H9 (cell line): ENCODE measurements around the gene CFAP90. TPM values are rescaled to one million over a fixed set of nuclear protein-coding genes. Genes with fewer than 3 reads are reported as not detected.
A peak's percentile ranks its signal among the peaks of the same experiment; 100 is the strongest.

ENCODE experiments used
- DNase-seq: peaks from one replicate; pipeline ENCODE4 v3.0.0-alpha.2; 2017
- H2AFZ ChIP-seq: one replicate; pipeline ENCODE4 v1.6.1; 2013; ENCODE audit warnings: mild to moderate bottlenecking, low read length, control low read depth, moderate library complexity
- H2AK5ac ChIP-seq: 2 replicates; pipeline ENCODE4 v1.6.1; 2013; ENCODE audit warnings: low read length, control low read depth, mixed read lengths; ENCODE audit not compliant: insufficient read length
- H2BK120ac ChIP-seq: one replicate; pipeline ENCODE4 v1.6.1; 2013; ENCODE audit warnings: low read depth, mild to moderate bottlenecking, low read length, control low read depth, inconsistent platforms; ENCODE audit not compliant: poor library complexity, severe bottlenecking
- H2BK12ac ChIP-seq: 2 replicates; pipeline ENCODE4 v1.6.1; 2013; ENCODE audit warnings: low read length, control low read depth, mixed read lengths, low read depth; ENCODE audit not compliant: insufficient read length
- H2BK15ac ChIP-seq: 2 replicates; pipeline ENCODE4 v1.6.1; 2013; ENCODE audit warnings: low read depth, low read length, control low read depth
- H2BK20ac ChIP-seq: one replicate; pipeline ENCODE4 v1.6.1; 2013; ENCODE audit warnings: low read depth, mild to moderate bottlenecking, low read length, control low read depth, inconsistent platforms; ENCODE audit not compliant: poor library complexity, severe bottlenecking
- H2BK5ac ChIP-seq: 2 replicates; pipeline ENCODE4 v1.6.1; 2013; ENCODE audit warnings: low read length, control low read depth, mixed read lengths; ENCODE audit not compliant: insufficient read length
- H3K14ac ChIP-seq: 2 replicates; pipeline ENCODE4 v1.6.1; 2013; ENCODE audit warnings: low read length, control low read depth; ENCODE audit not compliant: insufficient read depth
- H3K18ac ChIP-seq: 2 replicates; pipeline ENCODE4 v1.6.1; 2013; ENCODE audit warnings: low read depth, mild to moderate bottlenecking, mixed read lengths, low read length, control low read depth; ENCODE audit not compliant: insufficient read length
- H3K23ac ChIP-seq: 2 replicates; pipeline ENCODE4 v1.6.1; 2013; ENCODE audit warnings: low read length, control low read depth, mixed read lengths, low read depth; ENCODE audit not compliant: insufficient read length
- H3K23me2 ChIP-seq: 2 replicates; pipeline ENCODE4 v1.6.1; 2013; ENCODE audit warnings: low read depth, mild to moderate bottlenecking, mixed read lengths, low read length, control low read depth; ENCODE audit not compliant: insufficient read length, poor library complexity, severe bottlenecking
- H3K27ac ChIP-seq: 2 replicates; pipeline ENCODE4 v1.5.1; 2013; ENCODE audit warnings: low read length, control low read depth, mixed read lengths, low read depth; ENCODE audit not compliant: insufficient read length
- H3K27me3 ChIP-seq: 2 replicates; pipeline ENCODE4 v1.6.1; 2013; ENCODE audit warnings: low read length, control low read depth, inconsistent platforms; ENCODE audit not compliant: insufficient read depth
- H3K4ac ChIP-seq: 2 replicates; pipeline ENCODE4 v1.6.1; 2013; ENCODE audit warnings: low read depth, mild to moderate bottlenecking, control low read depth, inconsistent platforms, low read length, moderate library complexity
- H3K4me1 ChIP-seq: 2 replicates; pipeline ENCODE4 v1.6.1; 2013; ENCODE audit warnings: low read length, control low read depth, inconsistent platforms; ENCODE audit not compliant: insufficient read depth
- H3K4me2 ChIP-seq: 2 replicates; pipeline ENCODE4 v1.6.1; 2013; ENCODE audit warnings: low read length, control low read depth, mixed read lengths; ENCODE audit not compliant: insufficient read length, insufficient read depth
- H3K56ac ChIP-seq: 2 replicates; pipeline ENCODE4 v1.6.1; 2013; ENCODE audit warnings: low read depth, mild to moderate bottlenecking, mixed read lengths, low read length, control low read depth; ENCODE audit not compliant: insufficient read length
- H3K79me1 ChIP-seq: 2 replicates; pipeline ENCODE4 v1.6.1; 2013; ENCODE audit warnings: low read depth, mild to moderate bottlenecking, moderate library complexity, low read length, control low read depth, inconsistent platforms; ENCODE audit not compliant: insufficient read depth, poor library complexity, severe bottlenecking
- H3K79me2 ChIP-seq: 2 replicates; pipeline ENCODE4 v1.6.1; 2013; ENCODE audit warnings: low read length, control low read depth, inconsistent platforms; ENCODE audit not compliant: insufficient read depth
- H3K9ac ChIP-seq: 2 replicates; pipeline ENCODE4 v1.6.1; 2013; ENCODE audit warnings: low read length, control low read depth, mixed read lengths; ENCODE audit not compliant: insufficient read length; ENCODE audit errors: extremely low read depth
- H3K9me3 ChIP-seq: one replicate; pipeline ENCODE4 v1.6.1; 2013; ENCODE audit warnings: low read depth, low read length, inconsistent platforms; ENCODE audit not compliant: control insufficient read depth
- H3T11ph ChIP-seq: one replicate; pipeline ENCODE4 v1.6.1; 2013; ENCODE audit warnings: mild to moderate bottlenecking, low read length, control low read depth, inconsistent platforms
- H4K20me1 ChIP-seq: one replicate; pipeline ENCODE4 v1.6.1; 2013; ENCODE audit not compliant: control insufficient read depth, insufficient read length, insufficient read depth
- H4K5ac ChIP-seq: 2 replicates; pipeline ENCODE4 v1.6.1; 2013; ENCODE audit warnings: low read depth, mild to moderate bottlenecking, mixed read lengths, low read length, control low read depth; ENCODE audit not compliant: insufficient read length
- H4K8ac ChIP-seq: replicated peaks from 2 replicates; pipeline ENCODE4 v1.6.1; 2013; ENCODE audit warnings: low read length, control low read depth, mixed read lengths, low read depth; ENCODE audit not compliant: insufficient read length
- H4K91ac ChIP-seq: 2 replicates; pipeline ENCODE4 v1.6.1; 2013; ENCODE audit warnings: low read depth, mild to moderate bottlenecking, moderate library complexity, mixed read lengths, low read length, control low read depth; ENCODE audit not compliant: insufficient read length
- H3K27ac Mint-ChIP-seq, 3 experiments: 2 replicates in 2 of 3; 3 replicates in 1 of 3; pipeline ENCODE4 v1.8.0; 2020 to 2021; ENCODE audit warnings: mixed read lengths in 3 of 3, mild to moderate bottlenecking in 1 of 3, moderate library complexity in 1 of 3
- H3K27me3 Mint-ChIP-seq: 2 replicates; pipeline ENCODE4 v1.8.0; 2021; ENCODE audit warnings: low read depth, mild to moderate bottlenecking, moderate library complexity, mixed read lengths
- H3K36me3 Mint-ChIP-seq, 3 experiments: 2 replicates in 2 of 3; 3 replicates in 1 of 3; pipeline ENCODE4 v1.8.0; 2020 to 2021; ENCODE audit warnings: low read depth in 3 of 3, mixed read lengths in 3 of 3; ENCODE audit not compliant: insufficient read depth in 1 of 3
- H3K4me1 Mint-ChIP-seq, 2 experiments: 2 replicates each; pipeline ENCODE4 v1.8.0; 2020; ENCODE audit warnings: mixed read lengths in 2 of 2
- H3K4me3 Mint-ChIP-seq, 2 experiments: 2 replicates in 1 of 2; 3 replicates in 1 of 2; pipeline ENCODE4 v1.8.0; 2020 to 2021; ENCODE audit warnings: mild to moderate bottlenecking in 2 of 2, mixed read lengths in 2 of 2, moderate library complexity in 1 of 2
- H3K9me3 Mint-ChIP-seq, 2 experiments: 2 replicates in 1 of 2; 3 replicates in 1 of 2; pipeline ENCODE4 v1.8.0; 2020; ENCODE audit warnings: mild to moderate bottlenecking in 2 of 2, mixed read lengths in 2 of 2, moderate library complexity in 1 of 2
- WGBS: extraction: QIAGEN DNeasy Blood & Tissue Kit; methylation state at CpG from one replicate; pipeline ENCODE4 v1.1.7; 2013; ENCODE audit warnings: missing lambda C conversion rate, low lambda C conversion rate, mixed read lengths; ENCODE audit not compliant: insufficient read length; ENCODE audit errors: extremely low coverage; 5-methylcytosine and 5-hydroxymethylcytosine counted together
- total RNA-seq: library from RNA; stranded (reverse); gene quantifications from 2 replicates; pipeline ENCODE4 v1.2.1, GENCODE V29; 2021
- TF ChIP-seq, protein P1 (sequence below): fragments of 200-600 bp; sonication (generic); conservative IDR thresholded peaks from 3 replicates; pipeline ENCODE4 v1.8.0; 2021; ENCODE audit warnings: antibody characterized with exemption, mild to moderate bottlenecking

Gene CFAP90
- total RNA-seq, 1 experiment from 2014 or later: 0.44 TPM

DNA sequence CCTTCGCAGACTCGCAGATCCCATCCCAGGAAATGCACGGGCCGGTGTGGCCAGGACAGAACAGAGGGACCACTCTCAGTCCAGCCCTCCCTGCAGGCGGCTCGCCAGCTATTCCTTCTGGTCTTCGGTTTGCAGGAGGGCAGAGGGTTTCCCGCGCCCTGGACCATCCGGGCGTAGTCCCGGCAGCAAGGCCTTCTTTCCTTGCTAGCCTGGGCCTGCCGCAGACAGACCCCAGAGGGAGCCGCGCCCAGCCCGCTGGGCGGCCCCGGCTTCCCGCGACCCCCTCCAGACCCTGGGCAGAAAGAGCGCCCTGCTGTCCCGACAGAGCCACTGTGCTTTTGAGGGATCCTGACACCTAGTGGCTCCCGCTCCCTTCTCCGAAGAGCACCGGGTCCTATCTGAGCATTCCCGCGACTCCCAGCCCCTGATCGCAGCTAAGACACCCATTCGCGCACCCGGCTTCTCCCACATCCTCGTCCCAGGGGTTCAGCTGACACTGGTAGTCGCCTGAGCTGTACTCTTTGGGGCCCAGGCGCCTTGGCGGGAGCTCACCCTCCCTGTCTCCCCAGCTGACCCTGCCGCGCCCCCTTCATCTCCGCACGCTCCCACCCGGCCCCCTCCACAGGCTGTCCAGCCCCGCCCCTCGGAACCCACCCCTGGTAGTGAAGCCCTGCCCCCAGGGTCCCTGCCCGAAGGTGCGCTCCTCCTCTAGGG, 1.1 kb downstream of the CFAP90 start:
- peak overlapping the region in 1 of 3 experiments; percentile 53; a peak in 1 of 7 replicates for H3K27ac Mint-ChIP-seq
- no peak overlapping the region for H4K91ac ChIP-seq
- no CpG with 5 or more reads among the region's 44 CpGs for WGBS

More for the DNA sequence above, 1.1 kb downstream of the CFAP90 start:
- H2BK5ac ChIP-seq: no peak overlapping the region
- H4K8ac ChIP-seq: no peak overlapping the region
- H3K9me3 ChIP-seq: no peaks in the 10 kb centered on the region
- H4K5ac ChIP-seq: no peak overlapping the region
- Mint-ChIP-seq H3K27me3 (peaks cover 35% of the 10 kb centered on the region), H3K4me1 (peaks cover 10 to 12% of the 10 kb centered on the region in 2 experiments), H3K36me3 (peaks cover 0 to 15% (median 4%) of the 10 kb centered on the region in 3 experiments; a peak in 3 of 7 replicates), H3K4me3 (peak overlapping the region; percentile 81 to 95), H3K9me3 (peaks cover 2 to 7% of the 10 kb centered on the region in 2 experiments; a peak in 3 of 5 replicates)
- H3K4ac ChIP-seq: no peak overlapping the region
- H2AK5ac ChIP-seq: no peak overlapping the region
- no peaks in the 10 kb centered on the region for H3K79me1 ChIP-seq
- H3K18ac ChIP-seq: no peak overlapping the region
- no peak overlapping the region for H2AFZ ChIP-seq
- 0 out of 2 replicates have a peak overlapping the region, but pooled peaks have one; percentile 1 for H3K14ac ChIP-seq
- DNase-seq: no peak
- H3K4me1 ChIP-seq: no peaks in the 10 kb centered on the region
- H3T11ph ChIP-seq: no peak overlapping the region
- H4K20me1 ChIP-seq: no peaks in the 10 kb centered on the region
- no peak overlapping the region for H3K23ac ChIP-seq
- no peak overlapping the region for H3K56ac ChIP-seq
- H2BK120ac ChIP-seq: no peak overlapping the region
- TF ChIP-seq, protein P1, sequence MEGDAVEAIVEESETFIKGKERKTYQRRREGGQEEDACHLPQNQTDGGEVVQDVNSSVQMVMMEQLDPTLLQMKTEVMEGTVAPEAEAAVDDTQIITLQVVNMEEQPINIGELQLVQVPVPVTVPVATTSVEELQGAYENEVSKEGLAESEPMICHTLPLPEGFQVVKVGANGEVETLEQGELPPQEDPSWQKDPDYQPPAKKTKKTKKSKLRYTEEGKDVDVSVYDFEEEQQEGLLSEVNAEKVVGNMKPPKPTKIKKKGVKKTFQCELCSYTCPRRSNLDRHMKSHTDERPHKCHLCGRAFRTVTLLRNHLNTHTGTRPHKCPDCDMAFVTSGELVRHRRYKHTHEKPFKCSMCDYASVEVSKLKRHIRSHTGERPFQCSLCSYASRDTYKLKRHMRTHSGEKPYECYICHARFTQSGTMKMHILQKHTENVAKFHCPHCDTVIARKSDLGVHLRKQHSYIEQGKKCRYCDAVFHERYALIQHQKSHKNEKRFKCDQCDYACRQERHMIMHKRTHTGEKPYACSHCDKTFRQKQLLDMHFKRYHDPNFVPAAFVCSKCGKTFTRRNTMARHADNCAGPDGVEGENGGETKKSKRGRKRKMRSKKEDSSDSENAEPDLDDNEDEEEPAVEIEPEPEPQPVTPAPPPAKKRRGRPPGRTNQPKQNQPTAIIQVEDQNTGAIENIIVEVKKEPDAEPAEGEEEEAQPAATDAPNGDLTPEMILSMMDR: peak; percentile 49; the same call in 2 of the 3 replicates
- no peak overlapping the region for H2BK20ac ChIP-seq
- no peaks in the 10 kb centered on the region for H3K79me2 ChIP-seq
- no peak overlapping the region for H2BK12ac ChIP-seq
- H2BK15ac ChIP-seq: no peak overlapping the region
- peak overlapping the region; percentile 70 for H3K4me2 ChIP-seq
- H3K27ac ChIP-seq: no peak overlapping the region
- H3K27me3 ChIP-seq: peaks cover 4% of the 10 kb centered on the region
- no peak overlapping the region for H3K9ac ChIP-seq
- H3K23me2 ChIP-seq: peaks cover 13% of the 10 kb centered on the region
